GM20000 (cell line): Measurements from ENCODE around the gene ARHGAP21.

ENCODE experiments used
- DNase-seq: peaks from one replicate; pipeline ENCODE4 v3.0.0; 2012; ENCODE audit warnings: low spot score
- CTCF ChIP-seq: IDR thresholded peaks from 2 replicates; pipeline ENCODE4 v1.5.1; 2012; ENCODE audit warnings: mild to moderate bottlenecking, control low read depth; ENCODE audit errors: extremely low read depth, missing control alignments

Gene ARHGAP21

GRCh38 chr10:24544776-24545175 lies 178.9 kb downstream of the ARHGAP21 start:
- no peak for TF ChIP-seq CTCF
- no peak for DNase-seq

GRCh38 chr10:24542314-24543270 lies 181.1 kb downstream of the ARHGAP21 start:
- no peak for TF ChIP-seq CTCF
- DNase-seq: no peak

GRCh38 chr10:24541239-24541753 lies 182.4 kb downstream of the ARHGAP21 start:
- no peak for TF ChIP-seq CTCF

GRCh38 chr10:24536636-24537035 lies 187.1 kb downstream of the ARHGAP21 start:
- no peak for DNase-seq
- TF ChIP-seq CTCF: no peak

More at GRCh38 chr10:24541239-24541753, 182.4 kb downstream of the ARHGAP21 start:
- DNase-seq: no peak

- DNase-seq: no peak
- TF ChIP-seq CTCF: no peak
Observed at GRCh38 chr10:24533981-24534380, 189.7 kb downstream of the ARHGAP21 start.
